ENCODE measurements around the gene RASSF8.

RASSF8 gene

DNA sequence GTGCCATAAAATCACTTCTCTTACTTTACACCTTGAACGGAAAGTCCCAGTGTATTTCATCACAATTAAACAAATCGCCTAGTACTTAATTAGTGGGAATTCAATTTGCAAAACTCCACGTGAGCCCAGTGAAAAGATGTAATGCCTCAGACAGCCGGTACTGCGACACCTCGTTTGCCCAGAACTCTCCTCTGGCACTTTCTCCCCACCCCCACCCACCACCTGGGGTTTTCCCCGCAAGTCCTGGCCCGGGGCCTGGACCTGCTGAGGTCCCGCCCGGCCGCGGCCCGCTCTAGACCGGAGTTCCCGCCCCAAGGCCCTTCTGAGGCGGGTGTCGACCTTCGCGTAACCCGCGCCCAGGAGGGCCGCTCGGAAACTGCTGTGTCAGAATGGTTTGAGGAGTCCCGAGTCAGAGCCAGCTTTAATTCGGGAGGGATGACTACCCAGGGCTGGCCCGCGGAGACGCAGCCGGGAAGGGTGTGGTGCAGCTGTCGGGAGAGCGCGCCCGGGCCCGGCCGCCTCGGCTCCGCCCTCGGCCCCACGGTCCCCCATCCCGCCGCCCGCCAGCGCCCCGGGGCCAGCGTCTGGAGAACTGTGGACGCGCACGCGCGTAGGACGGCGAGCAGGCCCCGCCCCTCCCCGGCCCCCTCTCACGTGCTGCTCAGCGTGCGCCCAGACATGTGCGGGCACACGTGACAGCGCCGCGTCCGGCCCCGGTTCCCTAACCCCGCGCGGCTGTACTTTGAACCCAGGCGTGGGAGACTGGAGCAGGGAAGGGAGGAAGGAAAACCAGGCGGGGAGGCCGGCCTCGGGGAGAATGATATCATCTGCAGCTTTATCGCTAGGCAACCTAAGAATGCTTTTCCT is 155.6 kb downstream of the RASSF8 start:
- peak; percentile 74 for DNase-seq

DNA sequence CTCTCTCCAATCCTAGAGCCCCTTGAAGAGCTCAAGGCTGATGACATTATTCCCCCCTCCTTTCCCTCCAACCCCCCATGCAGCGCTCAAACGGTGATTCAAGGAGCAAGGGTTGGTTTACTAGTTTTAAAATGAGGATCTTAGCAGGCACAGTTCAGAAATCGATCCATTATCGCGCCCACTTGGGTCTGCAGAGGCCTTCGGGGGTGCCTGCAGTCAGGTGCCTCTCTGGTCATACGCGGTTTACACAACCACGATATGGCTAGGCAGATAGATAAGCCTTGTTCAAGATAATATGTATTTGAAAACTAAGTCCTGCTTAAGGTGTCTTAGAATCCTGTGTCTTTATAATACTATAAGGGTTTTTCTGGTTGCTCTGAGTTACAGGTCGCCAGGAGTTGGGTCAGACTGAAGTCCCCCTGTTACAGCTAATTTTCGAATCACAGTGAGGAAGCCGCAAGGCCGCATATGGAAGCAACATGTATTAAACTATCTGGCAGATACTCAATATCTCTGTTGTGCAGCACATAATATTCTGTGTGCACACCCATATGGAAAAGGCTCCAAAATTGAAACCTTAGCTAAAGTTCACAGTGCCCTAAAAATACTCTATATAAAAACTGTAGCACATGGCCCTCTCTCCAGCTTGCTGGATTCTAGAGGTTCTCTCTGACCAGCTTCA is 156.4 kb downstream of the RASSF8 start:
- DNase-seq, result no peak

DNA sequence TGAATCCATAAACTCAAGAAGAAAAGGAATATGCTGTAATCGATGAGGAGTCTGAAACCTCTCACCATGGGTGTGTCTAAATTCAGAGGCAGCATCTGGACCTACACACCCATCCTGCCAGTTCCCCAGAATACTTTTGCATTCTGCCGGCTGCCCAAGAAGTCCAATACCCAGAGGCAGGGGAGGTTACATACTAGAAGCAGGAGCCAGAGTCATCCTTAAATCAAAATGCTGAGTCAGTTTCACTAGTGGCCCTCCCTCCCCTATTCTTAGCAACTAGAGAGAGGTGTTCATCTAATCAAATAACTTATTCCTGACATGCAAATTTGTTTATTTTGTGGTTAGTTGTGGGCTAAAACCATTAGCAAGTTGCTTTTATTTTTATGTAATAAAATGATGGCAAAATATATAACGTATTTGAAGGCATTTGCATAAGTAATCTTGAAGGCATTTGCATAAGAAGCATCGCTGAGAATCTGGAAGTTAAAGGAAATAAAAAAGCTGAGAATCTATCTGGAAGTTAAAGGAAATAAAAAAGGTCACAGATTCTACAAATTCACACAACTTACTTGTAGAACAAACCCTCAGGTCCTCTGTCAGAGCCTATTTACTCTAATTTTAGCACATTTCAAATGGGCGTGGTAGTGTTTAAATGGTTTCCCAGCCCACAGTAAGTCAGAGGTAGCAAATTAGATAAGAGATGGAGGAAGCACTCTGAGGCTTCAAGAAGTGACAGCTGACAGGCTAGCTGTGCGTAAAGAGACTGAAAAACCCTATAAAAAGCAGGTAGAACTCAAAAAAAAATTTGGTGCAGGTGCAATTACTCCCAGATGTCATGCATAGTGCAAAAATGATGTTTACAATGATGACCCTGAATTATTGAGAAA is 158.6 kb downstream of the RASSF8 start:
- no peak for DNase-seq

DNA sequence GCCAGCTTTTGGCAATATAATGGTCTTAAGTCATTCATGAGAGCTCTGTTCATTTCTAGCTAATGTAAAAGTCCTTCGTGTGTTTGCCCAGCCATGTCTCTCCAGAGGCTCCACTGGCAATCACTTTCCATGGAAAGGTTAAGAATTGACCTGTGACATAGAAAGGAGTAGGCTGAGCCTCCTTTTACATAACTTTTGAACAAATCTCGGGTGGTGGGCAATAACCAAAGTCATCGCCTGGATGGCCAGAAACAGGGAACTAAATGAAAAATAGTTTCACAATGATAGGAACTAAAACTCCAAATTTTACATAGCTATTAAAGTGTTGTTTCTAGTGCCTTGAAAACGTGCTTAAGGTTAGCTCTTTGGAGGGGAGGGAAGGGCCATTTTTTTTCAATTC is 159.8 kb downstream of the RASSF8 start:
- DNase-seq, result no peak

DNA sequence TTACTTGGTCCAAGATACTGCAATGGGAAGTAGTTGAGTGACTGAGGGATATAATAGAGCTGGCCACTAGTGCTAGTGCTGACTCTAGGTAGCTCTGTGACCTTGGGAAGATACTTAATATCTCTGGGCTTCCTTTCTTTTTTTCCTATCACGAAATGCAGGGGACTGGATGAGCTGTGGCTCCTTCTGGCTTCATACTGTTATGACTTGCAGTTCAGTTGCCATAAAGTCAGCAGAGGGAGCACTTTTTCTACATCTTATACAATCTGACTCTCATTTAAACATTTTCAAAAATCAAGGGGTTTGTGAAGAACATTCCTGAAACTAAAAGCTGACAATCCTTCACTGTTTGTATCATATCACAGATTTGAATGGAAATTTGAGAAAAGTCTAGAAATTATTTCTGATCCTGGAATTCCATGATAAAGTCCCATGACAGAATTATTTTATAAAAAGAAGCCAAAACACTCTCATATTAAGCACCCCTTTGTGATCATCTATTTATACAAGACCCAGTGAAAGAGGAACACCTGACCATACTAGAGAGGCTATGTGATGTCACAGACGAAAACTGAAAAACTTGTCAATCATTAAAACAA is 161.0 kb downstream of the RASSF8 start:
- peak; percentile 16 for DNase-seq

DNA sequence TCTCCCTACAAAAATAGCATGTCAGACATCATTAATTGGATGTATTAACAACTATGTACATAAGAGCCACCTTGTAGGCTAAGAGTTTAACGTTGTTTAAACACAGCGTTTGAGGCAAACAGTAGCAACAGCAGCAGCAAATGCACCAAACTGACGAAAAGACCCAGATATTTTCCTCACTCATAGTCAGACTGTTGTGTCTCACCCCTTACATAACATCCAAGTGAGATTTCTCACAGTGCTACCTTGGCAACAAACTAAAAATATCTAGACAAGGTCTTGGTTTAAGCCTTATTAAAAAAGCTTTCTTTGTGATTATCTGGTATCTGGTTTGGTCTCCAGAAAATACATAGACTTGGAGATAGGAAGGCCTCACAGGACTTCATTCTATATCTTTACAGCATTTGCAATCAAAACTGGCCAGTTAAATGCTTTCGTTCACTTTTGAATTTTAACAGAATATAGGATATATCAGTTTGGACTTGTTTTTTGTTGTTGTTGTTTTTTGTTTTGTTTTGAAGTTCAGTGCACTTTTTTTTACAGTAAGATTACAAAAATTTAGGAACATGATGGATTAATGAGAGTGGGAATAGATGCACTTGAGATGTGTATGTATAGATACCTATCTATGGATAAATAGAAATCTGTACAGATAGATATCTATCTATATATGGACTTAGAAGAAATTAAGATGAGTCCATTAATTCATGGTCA is 162.2 kb downstream of the RASSF8 start:
- DNase-seq, result no peak

DNA sequence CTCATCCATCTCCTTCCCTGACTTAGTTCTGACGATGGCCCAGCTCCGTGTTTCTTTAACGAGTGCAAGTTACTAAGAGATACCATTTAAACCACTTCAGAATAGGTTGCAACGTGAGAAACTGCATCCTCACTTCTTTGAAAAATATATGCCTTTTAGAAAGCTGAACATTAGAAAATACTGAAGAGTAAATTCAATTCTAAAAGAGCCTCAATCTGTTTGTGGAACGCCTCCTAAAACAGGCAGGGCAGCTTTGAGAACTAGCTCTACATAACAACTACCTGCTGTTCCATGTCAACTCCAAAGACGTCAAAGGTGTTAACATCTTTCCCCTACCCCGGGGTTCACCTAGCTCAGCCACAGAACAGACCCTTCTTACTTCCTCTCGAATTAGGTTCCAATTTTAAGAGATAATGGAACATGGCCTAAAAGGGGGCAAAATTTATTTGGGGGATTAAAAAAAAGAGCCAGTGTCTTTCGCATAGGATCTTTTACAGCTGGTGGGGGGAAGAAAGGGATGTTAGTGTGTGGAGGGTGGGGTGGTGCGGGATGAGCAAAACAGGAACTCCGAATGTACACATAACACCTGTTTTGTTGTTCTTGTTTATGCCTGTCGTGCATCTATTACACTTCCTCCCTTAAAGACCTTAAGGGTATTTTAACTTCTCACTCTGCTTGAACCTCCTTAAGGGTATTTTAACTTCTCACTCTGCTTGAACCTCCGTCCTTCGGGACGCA is 163.0 kb downstream of the RASSF8 start:
- DNase-seq, result no peak

DNA sequence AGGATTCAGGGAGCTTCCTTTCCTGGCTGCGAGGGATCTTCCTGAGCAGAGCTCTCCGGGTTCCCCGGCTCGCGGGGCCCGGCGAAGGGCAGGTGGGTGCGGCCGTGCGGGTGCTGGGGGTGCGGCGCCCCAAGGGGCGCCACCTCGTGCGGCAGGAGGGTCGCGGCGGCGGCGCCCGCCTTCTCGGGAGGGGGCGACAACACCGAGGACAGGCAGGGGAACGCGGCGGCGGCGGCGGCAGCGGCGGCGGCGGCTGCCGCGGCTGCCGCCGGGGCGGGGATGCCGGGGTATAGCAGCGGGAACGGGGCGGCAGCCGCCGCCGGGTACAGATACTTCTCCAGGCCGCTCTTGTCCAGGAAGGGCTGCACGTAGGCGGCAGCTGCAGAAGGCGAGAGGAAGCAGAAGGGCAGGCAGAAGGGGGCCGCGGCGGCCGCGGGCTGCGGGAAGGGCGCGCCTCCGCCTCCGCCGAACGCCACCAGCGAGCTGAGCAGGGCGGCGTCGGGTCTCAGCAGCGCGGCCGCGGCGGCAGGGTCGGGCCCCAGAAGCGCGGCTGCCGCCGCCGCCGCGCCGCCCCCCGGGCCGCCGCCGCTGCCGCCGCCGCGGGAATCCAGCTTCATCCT is 163.7 kb downstream of the RASSF8 start:
- DNase-seq, result peak; percentile 56

DNA sequence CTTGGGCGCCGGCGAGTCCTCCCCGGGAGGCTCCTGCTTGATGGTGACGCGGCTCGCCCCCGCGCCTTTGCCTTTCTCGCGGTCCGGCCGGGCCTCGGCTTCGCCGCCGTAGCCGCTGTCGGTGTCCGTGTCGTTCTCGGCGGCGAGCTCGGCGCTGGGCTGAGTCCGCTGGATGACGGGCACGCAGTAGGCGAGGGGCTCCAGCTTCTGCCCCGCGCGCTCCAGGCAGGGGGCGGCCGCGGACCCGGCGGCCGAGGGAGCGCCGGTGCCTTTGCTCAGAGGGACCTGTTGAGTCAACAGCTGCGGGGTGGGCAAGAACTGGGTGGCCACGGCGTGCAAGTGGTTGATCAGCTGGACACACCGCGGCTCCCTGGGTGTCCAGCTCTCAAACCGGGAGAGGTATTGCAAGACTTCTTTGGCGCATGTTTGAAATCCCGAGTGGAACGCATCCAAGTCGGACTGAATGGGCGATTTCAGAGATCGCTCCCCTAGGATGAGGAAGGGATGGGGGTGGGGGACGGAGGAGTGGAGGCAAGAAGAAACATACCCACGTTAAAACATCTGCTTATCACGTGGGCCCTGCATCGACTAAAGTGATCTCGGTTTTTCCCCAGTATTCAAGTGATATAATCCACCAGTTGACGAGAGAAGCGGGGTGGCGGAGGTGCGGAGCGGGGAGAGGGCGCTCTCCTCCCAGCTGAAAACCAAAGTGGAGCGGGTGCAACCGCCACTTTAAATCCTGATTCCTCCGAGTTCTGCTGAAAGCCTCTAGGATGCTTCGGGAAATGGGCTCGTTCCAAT is 164.4 kb downstream of the RASSF8 start:
- peak; percentile 56 for DNase-seq

DNA sequence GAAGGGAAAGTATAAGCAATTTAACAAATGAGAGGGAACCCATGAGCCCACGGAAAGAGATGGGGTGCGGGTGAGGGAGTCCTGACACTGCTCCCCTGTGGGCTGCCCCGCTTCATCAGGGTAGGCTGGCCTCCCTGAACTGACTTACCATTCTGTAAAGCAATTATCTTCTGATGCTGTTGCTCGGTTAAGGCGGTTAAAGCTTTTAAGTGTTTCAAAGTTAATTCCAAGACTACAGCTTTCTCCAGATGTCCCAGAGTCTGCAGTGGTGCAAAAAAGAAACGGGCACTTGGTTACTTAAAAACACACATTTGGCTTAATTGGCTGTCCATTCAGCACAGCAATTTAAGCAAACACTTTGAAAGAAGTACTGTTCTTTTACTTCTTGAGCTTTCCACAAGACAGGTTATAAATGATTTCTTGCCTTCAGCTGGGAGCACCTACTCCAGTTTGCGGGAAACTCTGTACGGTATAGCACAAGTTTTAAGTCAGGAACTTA is 165.0 kb downstream of the RASSF8 start:
- DNase-seq, result no peak

DNA sequence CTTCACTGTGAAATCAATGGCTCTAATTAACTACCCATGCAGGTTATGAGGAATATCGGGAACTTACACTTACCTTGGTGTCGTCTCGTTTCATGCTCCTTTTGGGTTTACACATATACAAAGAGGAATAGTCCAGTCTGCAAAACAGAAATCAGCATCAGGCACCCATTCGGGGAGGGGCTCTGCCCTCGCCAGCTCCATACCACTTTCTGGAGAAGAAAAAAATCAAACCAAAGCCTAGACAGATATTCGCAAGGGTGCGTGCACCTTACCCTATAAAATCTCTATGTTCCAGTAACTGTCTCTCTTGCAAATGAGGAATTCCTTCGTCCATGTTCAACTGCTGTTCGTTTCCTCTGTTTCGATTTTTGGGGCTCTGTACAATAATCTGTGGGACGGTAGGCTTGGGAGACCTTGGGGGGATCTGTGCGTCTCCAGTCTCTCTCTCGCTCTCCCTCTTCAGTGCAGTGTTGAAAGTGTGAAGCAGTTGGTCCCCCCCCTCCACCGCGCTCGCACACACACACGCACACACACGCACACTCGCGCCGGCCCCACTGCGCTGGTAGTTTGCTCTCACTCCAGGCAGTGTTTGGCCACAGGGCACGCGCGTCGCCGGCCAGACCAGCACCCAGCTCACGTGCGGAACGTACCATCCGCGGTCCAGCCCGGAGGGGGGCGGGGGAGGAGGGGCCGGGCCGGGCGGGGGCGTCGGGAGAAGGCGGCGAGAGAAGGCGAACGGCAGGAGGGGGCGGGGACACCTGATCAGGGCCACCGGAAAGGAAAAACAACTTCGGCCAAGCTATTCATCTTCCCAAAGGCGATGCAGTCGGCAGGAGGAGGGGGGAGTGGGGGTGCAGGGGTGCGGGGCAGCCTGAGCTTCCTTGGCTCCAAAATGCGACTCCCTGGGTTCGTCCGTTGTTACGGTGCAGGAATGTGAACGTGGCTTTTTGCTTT is 166.2 kb downstream of the RASSF8 start, which contains the start of gene BHLHE41:
Gene BHLHE41 (minus strand): TSS at position 592 of the 954 bp plus-strand sequence. CDS start 258 bp downstream, at position 334.
- peak; percentile 23 for DNase-seq

DNA sequence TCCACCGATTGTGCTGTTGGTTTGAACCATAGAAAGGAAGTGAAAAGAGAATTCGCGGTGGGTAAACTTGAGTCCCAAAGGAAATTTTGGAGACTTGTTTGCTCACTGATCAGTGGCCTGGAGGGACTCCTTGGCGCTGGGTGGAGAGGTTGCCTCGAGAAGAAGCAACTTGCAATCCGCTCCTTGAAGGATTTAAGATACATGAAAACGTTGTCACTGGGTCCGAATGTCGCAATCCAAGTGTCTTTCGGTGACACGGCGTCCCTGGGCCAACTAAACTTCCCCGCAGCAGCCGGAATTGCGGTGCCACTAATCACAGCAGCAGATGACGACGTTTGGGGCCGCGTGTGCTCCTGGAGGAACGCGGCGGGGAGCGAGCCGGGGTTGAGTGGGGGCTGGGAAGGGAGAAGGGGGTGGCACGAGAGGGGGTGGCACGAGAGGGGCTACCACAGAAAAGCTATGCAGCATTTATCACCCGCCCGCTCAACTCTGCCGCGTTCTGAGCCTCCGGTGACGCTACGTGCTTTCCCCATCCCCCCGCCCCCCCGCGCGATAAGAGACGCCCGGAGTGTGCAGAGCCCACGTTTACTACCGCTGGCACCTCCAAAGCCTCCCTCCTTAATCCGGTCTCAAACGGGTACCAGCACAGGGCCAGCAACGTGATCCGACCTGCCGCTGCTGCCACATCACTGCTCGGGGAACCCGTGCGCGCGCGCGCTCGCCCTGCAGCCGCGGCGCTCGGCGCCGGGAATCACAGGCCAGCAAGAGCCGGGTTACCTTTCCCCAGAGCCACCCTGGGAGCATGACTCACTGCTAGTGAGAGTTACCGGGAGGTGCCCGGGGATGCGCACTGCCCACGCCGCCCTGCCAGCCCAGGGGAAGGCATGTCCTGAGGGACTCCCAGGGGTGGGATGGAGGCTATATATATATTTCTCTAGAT is 167.2 kb downstream of the RASSF8 start:
- DNase-seq, result peak; percentile 66

DNA sequence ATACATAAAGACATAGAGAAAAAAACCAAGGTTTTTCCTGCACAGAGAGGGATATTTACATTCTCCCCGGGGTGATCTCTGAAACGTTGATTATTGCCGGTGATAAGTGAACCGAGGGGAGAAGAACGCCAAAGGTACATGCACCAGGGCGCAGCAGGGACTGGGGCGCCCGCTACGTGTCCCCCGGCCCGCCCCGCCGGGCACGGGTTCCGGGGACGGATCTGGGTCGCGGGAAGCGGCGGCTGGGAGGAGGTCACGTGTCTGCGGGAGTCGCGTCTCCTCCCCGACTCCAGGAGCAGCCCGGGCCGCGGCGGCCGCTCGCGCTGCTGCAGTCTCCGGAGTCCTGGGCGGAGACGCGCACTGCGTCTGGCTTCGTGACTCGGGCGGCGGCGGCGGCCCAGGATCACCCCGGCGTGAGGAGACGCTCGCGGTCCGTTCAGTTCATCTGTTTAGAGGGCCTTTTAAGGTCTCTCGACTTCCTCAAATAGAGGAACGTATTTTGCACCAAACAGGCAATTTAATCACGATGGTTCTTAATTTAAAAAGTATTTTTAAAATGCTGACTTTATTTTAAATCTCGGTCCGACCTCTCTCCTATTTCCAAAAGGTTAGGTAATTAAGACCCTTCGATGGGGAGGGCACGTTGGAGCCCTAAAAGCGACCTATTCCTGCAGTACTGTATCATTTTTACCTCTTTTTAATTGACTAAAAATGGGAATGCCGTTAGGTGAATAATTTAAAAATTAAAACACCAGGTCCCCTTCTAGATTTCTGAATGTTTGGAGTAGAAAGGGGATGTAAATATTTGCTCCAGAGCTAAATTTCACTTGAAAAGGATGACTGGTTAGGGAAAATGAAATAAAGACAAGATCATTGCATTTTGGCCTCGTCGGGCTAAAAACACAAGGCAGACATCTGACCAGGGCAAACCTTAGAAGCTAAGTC is 168.1 kb downstream of the RASSF8 start:
- DNase-seq, result peak; percentile 66

DNA sequence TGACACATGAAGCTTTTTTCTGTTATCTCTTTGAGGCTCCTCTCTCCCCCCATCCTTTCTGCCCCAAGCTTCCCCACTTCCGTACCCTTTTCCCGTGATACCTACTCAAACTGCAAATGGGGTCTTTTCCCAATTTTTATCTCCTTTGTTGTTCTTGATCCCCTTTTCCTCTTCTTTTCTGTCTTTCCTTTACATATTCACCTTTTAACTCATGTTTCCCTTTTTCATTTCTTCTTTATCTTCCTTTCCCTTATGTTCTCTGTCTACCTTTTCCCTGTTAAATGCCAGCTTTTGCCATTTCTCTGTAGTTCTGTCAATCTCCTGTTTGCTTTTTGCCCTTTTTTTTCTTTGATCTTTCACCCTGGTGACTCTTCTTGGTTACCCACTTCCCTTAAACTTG is 168.9 kb downstream of the RASSF8 start:
- no peak for DNase-seq

DNA sequence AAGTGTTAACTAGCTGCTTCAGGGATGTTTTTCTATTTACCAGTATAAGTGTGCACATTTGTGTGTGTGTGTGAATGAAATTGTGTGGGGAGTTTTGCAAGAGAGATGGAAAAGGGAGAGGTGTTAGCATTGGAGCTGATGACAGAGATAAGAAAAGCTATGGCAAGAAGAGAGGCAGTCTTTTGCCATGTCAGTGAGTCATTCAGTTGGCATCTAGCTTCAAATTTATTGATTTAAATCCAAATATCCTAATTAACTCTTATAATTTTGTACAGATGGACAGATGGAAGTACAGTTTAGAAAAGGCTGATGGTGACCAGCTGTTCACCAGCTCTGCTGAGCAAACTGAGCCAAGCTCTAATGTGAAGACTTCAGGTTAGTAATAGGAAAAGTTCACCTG is 169.7 kb downstream of the RASSF8 start:
- DNase-seq, result no peak

Measured in NCI-H146 (cell line).